GM19025 (cell line): ENCODE measurements around the gene MRPS15.
"Not testable (repeated sequence)": the region's sequence is repeated elsewhere in the genome, so short reads cannot be mapped to it uniquely, and the experiment has no call there.

Experiments
- ATAC-seq: cut with Tn5 transposase; IDR thresholded peaks from one replicate; pipeline ENCODE4 v1.9.1; 2021; ENCODE audit warnings: mild to moderate bottlenecking, low read depth, moderate library complexity; ENCODE audit not compliant: unreplicated experiment

MRPS15 gene

GRCh38 chr1:36463803-36464604 is at the start of gene MRPS15:
TSS of gene MRPS15 (minus strand) at chr1:36464384. CDS start at chr1:36464275, 109 bp downstream.
- peak; percentile 90 for ATAC-seq

GRCh38 chr1:36512842-36513241 is 48.7 kb upstream of the MRPS15 start:
- no peak for ATAC-seq

- no peak for ATAC-seq
Measured at GRCh38 chr1:36511804-36512798, 47.9 kb upstream of the MRPS15 start.

GRCh38 chr1:36511220-36511619 is 47.0 kb upstream of the MRPS15 start:
- ATAC-seq: not testable (repeated sequence)

GRCh38 chr1:36510418-36510817 is 46.2 kb upstream of the MRPS15 start:
- ATAC-seq: no peak

- no peak for ATAC-seq
Measured at GRCh38 chr1:36508257-36508656, 44.1 kb upstream of the MRPS15 start.

GRCh38 chr1:36506276-36506920 is 42.2 kb upstream of the MRPS15 start:
- ATAC-seq: no peak

GRCh38 chr1:36503733-36504132 is 39.5 kb upstream of the MRPS15 start:
- ATAC-seq: no peak

- ATAC-seq: no peak
Measured at GRCh38 chr1:36503159-36503558, 39.0 kb upstream of the MRPS15 start.

GRCh38 chr1:36502616-36503015 is 38.4 kb upstream of the MRPS15 start:
- ATAC-seq: no peak

- not testable (repeated sequence) for ATAC-seq
Measured at GRCh38 chr1:36501911-36502310, 37.7 kb upstream of the MRPS15 start.

GRCh38 chr1:36497207-36497606 is 33.0 kb upstream of the MRPS15 start:
- no peak for ATAC-seq

GRCh38 chr1:36494971-36495370 is 30.8 kb upstream of the MRPS15 start:
- no peak for ATAC-seq

GRCh38 chr1:36493524-36493923 is 29.3 kb upstream of the MRPS15 start:
- no peak for ATAC-seq

GRCh38 chr1:36492491-36492890 is 28.3 kb upstream of the MRPS15 start:
- no peak for ATAC-seq

- ATAC-seq: not testable (repeated sequence)
Measured at GRCh38 chr1:36489258-36490051, 25.3 kb upstream of the MRPS15 start.

GRCh38 chr1:36487906-36488305 is 23.7 kb upstream of the MRPS15 start:
- no peak for ATAC-seq

GRCh38 chr1:36487336-36487725 is 23.1 kb upstream of the MRPS15 start:
- ATAC-seq: not testable (repeated sequence)

GRCh38 chr1:36486439-36487335 is 22.5 kb upstream of the MRPS15 start:
- ATAC-seq: no peak
